WTC11 (cell line): ENCODE results near the gene ASAH2B.
"Not testable (repeated sequence)": the region's sequence is repeated elsewhere in the genome, so short reads cannot be mapped to it uniquely, and the experiment has no call there.

Experiments
- ATF1 ChIP-seq: sonication (generic); formaldehyde crosslinking; IDR thresholded peaks from 2 replicates; pipeline ENCODE4 v1.8.1; 2023; ENCODE audit warnings: mild to moderate bottlenecking, moderate library complexity, missing genetic modification reagents
- CBFB ChIP-seq: sonication (generic); formaldehyde crosslinking; IDR thresholded peaks from 2 replicates; pipeline ENCODE4 v1.8.1; 2022; ENCODE audit warnings: mild to moderate bottlenecking, low read depth, missing genetic modification reagents
- CTCF ChIP-seq: fragments of 200-600 bp; IDR thresholded peaks from 2 replicates; pipeline ENCODE4 v1.8.0; 2022; ENCODE audit warnings: antibody characterized with exemption
- HMGXB4 ChIP-seq: sonication (generic); formaldehyde crosslinking; IDR thresholded peaks from 2 replicates; pipeline ENCODE4 v1.8.1; 2023; ENCODE audit warnings: mild to moderate bottlenecking, moderate library complexity, missing genetic modification reagents
- IRF2 ChIP-seq: sonication (generic); formaldehyde crosslinking; IDR thresholded peaks from 2 replicates; pipeline ENCODE4 v1.8.0; 2022; ENCODE audit warnings: low read depth, missing genetic modification reagents, borderline replicate concordance
- MYBL2 ChIP-seq: sonication (generic); formaldehyde crosslinking; IDR thresholded peaks from 2 replicates; pipeline ENCODE4 v1.8.1; 2023; ENCODE audit warnings: mild to moderate bottlenecking, moderate library complexity, missing genetic modification reagents
- NR3C1 ChIP-seq: sonication (generic); formaldehyde crosslinking; conservative IDR thresholded peaks from 2 replicates; pipeline ENCODE4 v1.8.1; 2023; ENCODE audit warnings: low read depth, mild to moderate bottlenecking, missing genetic modification reagents
- RORB ChIP-seq: fragments of 250-450 bp; sonication (Bioruptor Pico); IDR thresholded peaks from 2 replicates; pipeline ENCODE4 v1.9.0; 2021; ENCODE audit warnings: mild to moderate bottlenecking
- SP1 ChIP-seq: sonication (generic); formaldehyde crosslinking; conservative IDR thresholded peaks from 2 replicates; pipeline ENCODE4 v1.8.1; 2022; ENCODE audit warnings: missing genetic modification reagents
- TCF7 ChIP-seq: sonication (generic); formaldehyde crosslinking; IDR thresholded peaks from 2 replicates; pipeline ENCODE4 v1.8.0; 2022; ENCODE audit warnings: mild to moderate bottlenecking, low read depth, missing genetic modification reagents, moderate library complexity
- TEAD4 ChIP-seq: sonication (generic); formaldehyde crosslinking; IDR thresholded peaks from 2 replicates; pipeline ENCODE4 v1.8.0; 2022; ENCODE audit warnings: mild to moderate bottlenecking, missing genetic modification reagents
- ZNF232 ChIP-seq: sonication (generic); formaldehyde crosslinking; IDR thresholded peaks from 2 replicates; pipeline ENCODE4 v1.8.0; 2022; ENCODE audit warnings: mild to moderate bottlenecking, missing genetic modification reagents
- TF ChIP-seq, protein P1 (sequence below): sonication (generic); formaldehyde crosslinking; IDR thresholded peaks from 2 replicates; pipeline ENCODE4 v1.8.1; 2023; ENCODE audit warnings: mild to moderate bottlenecking, missing genetic modification reagents
- TF ChIP-seq, protein P2 (sequence below): sonication (generic); formaldehyde crosslinking; IDR thresholded peaks from 2 replicates; pipeline ENCODE4 v1.8.0; 2022; ENCODE audit warnings: mild to moderate bottlenecking, missing genetic modification reagents

GRCh38 chr10:50738987-50739617, 634 bp upstream of the ASAH2B start:
- TF ChIP-seq CTCF; RORB (CRISPR knock-in tag); NR3C1 (CRISPR knock-in tag); ZNF232 (CRISPR knock-in tag); TEAD4 (CRISPR knock-in tag); CBFB; SP1; IRF2; MYBL2; HMGXB4 (CRISPR knock-in tag); ATF1 (CRISPR knock-in tag); TCF7 (CRISPR knock-in tag): not testable (repeated sequence)
- TF ChIP-seq, protein P1, sequence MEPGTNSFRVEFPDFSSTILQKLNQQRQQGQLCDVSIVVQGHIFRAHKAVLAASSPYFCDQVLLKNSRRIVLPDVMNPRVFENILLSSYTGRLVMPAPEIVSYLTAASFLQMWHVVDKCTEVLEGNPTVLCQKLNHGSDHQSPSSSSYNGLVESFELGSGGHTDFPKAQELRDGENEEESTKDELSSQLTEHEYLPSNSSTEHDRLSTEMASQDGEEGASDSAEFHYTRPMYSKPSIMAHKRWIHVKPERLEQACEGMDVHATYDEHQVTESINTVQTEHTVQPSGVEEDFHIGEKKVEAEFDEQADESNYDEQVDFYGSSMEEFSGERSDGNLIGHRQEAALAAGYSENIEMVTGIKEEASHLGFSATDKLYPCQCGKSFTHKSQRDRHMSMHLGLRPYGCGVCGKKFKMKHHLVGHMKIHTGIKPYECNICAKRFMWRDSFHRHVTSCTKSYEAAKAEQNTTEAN (CRISPR knock-in tag) = not testable (repeated sequence)
- TF ChIP-seq, protein P2, sequence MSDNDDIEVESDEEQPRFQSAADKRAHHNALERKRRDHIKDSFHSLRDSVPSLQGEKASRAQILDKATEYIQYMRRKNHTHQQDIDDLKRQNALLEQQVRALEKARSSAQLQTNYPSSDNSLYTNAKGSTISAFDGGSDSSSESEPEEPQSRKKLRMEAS (CRISPR knock-in tag) = not testable (repeated sequence)
